Tibial artery (tissue), 4 donors: ENCODE measurements around the gene MARCKSL1.

Experiments used
- DNase-seq, 2 donors: peaks; one replicate each; pipeline ENCODE4 v3.0.0-alpha.2; 2019
- H3K27ac ChIP-seq, 2 donors: fragments of 200-600 bp; sonication (generic) in 1 of 2; 1 replicate in 1 of 2; 2 replicates in 1 of 2; pipeline ENCODE4 v1.5.1; 2018 to 2019; ENCODE audit warnings: mild to moderate bottlenecking in 1 of 2
- H3K27me3 ChIP-seq, 2 donors: fragments of 200-600 bp; sonication (generic) in 1 of 2; one replicate each; pipeline versions ENCODE4 v1.5.1 to v1.6.0; 2016 to 2019
- H3K36me3 ChIP-seq, 3 donors: fragments of 200-600 bp; sonication (generic) in 2 of 3; one replicate each; pipeline ENCODE4 v1.5.1; 2016 to 2019; ENCODE audit warnings: mild to moderate bottlenecking in 2 of 3
- H3K4me1 ChIP-seq, 4 donors: fragments of 200-600 bp; sonication (generic) in 2 of 4; 1 replicate in 3 of 4; 2 replicates in 1 of 4; pipeline ENCODE4 v1.5.1; 2016 to 2019
- H3K4me3 ChIP-seq, 2 donors: fragments of 200-600 bp; sonication (generic) in 1 of 2; 1 replicate in 1 of 2; 2 replicates in 1 of 2; pipeline ENCODE4 v1.5.1; 2018 to 2019; ENCODE audit warnings: mild to moderate bottlenecking in 2 of 2
- H3K9me3 ChIP-seq, 3 donors: fragments of 200-600 bp; sonication (generic) in 1 of 3; one replicate each; pipeline ENCODE4 v1.5.1; 2016 to 2019
- CTCF ChIP-seq, 2 experiments: fragments of 200-600 bp in 1 of 2; fragments of 450-650 bp in 1 of 2; IDR thresholded peaks; one replicate each; pipeline ENCODE4 v1.5.1; 2017 to 2019; ENCODE audit warnings: antibody characterized with exemption in 2 of 2, mild to moderate bottlenecking in 1 of 2, moderate library complexity in 1 of 2
- intact Hi-C: fragments of 100-400 bp; cut with DNase I; formaldehyde crosslinking; loops from one replicate; pipeline ENCODE4 v1.15.0; 2023; ENCODE audit warnings: low total_unique reads

Gene MARCKSL1

GRCh38 chr1:32334274-32334861 is 1.7 kb downstream of the MARCKSL1 start:
- no peaks in the 10 kb centered on the region for H3K9me3 ChIP-seq
- intact Hi-C loops = no loop called here
- no peak for DNase-seq
- no peak overlapping the region for H3K4me3 ChIP-seq
- peaks cover 34 to 38% (median 35%) of the 10 kb centered on the region in 3 donors for H3K36me3 ChIP-seq
- no peak overlapping the region for H3K27ac ChIP-seq
- peaks cover 0 to 37% (median 21%) of the 10 kb centered on the region in 4 donors for H3K4me1 ChIP-seq
- TF ChIP-seq CTCF (IDR thresholded peaks at IDR 0.05) = no peak
- peaks cover 0 to 12% of the 10 kb centered on the region in 2 donors for H3K27me3 ChIP-seq

GRCh38 chr1:32333251-32333963 is 2.6 kb downstream of the MARCKSL1 start:
- Histone ChIP-seq H3K4me1 (peaks cover 0 to 37% (median 21%) of the 10 kb centered on the region in 4 donors), H3K4me3 (no peak overlapping the region), H3K27ac (no peak overlapping the region), H3K27me3 (peaks cover 0 to 12% of the 10 kb centered on the region in 2 donors), H3K9me3 (no peaks in the 10 kb centered on the region), H3K36me3 (peaks cover 42 to 47% (median 44%) of the 10 kb centered on the region in 3 donors)
- intact Hi-C loops = no loop called here
- DNase-seq = no peak
- TF ChIP-seq CTCF (IDR thresholded peaks at IDR 0.05) = no peak

GRCh38 chr1:32332290-32333079 is 3.5 kb downstream of the MARCKSL1 start:
- intact Hi-C loops = no loop called here
- Histone ChIP-seq H3K36me3 (peaks cover 48 to 57% (median 51%) of the 10 kb centered on the region in 3 donors), H3K27me3 (peaks cover 0 to 12% of the 10 kb centered on the region in 2 donors), H3K27ac (no peak overlapping the region), H3K9me3 (no peaks in the 10 kb centered on the region), H3K4me1 (peaks cover 0 to 30% (median 21%) of the 10 kb centered on the region in 4 donors), H3K4me3 (no peak overlapping the region)
- no peak for TF ChIP-seq CTCF (IDR thresholded peaks at IDR 0.05)
- no peak for DNase-seq

- DNase-seq = no peak
- H3K9me3 ChIP-seq = no peaks in the 10 kb centered on the region
- H3K4me3 ChIP-seq = no peak overlapping the region
- TF ChIP-seq CTCF (IDR thresholded peaks at IDR 0.05) = no peak
- intact Hi-C loops = no loop called here
- H3K4me1 ChIP-seq = peaks cover 0 to 21% (median 19%) of the 10 kb centered on the region in 4 donors
- H3K27me3 ChIP-seq = peaks cover 0 to 12% of the 10 kb centered on the region in 2 donors
- no peak overlapping the region for H3K27ac ChIP-seq
- peaks cover 58 to 66% (median 60%) of the 10 kb centered on the region in 3 donors for H3K36me3 ChIP-seq
Measured at GRCh38 chr1:32331549-32331948, 4.5 kb downstream of the MARCKSL1 start.

GRCh38 chr1:32330558-32331151 is 5.4 kb downstream of the MARCKSL1 start:
- DNase-seq = no peak
- Histone ChIP-seq H3K36me3 (peaks cover 67 to 75% (median 69%) of the 10 kb centered on the region in 3 donors), H3K27me3 (peaks cover 0 to 10% of the 10 kb centered on the region in 2 donors), H3K4me1 (peaks cover 0 to 13% (median 11%) of the 10 kb centered on the region in 4 donors), H3K4me3 (no peak overlapping the region), H3K27ac (no peak overlapping the region), H3K9me3 (no peaks in the 10 kb centered on the region)
- no peak for TF ChIP-seq CTCF (IDR thresholded peaks at IDR 0.05)
- intact Hi-C loops = no loop called here
